Peyer's patch (tissue), 4 donors: Measurements from ENCODE around the gene SLC2A9. TPM values are rescaled to one million over a fixed set of nuclear protein-coding genes. Genes with fewer than 3 reads are reported as not detected.

ENCODE experiments used
- DNase-seq, 3 donors: peaks; one replicate each; pipeline ENCODE4 v3.0.0-alpha.2; 2017 to 2019
- H3K27ac ChIP-seq, 4 donors: fragments of 200-600 bp; sonication (generic); one replicate each; pipeline ENCODE4 v1.5.1; 2016 to 2019
- H3K27me3 ChIP-seq, 2 donors: fragments of 200-600 bp; sonication (generic); one replicate each; pipeline ENCODE4 v1.5.1; 2019
- H3K36me3 ChIP-seq, 3 donors: fragments of 200-600 bp; sonication (generic); one replicate each; pipeline ENCODE4 v1.5.1; 2016 to 2019
- H3K4me1 ChIP-seq, 4 donors: fragments of 200-600 bp; sonication (generic); one replicate each; pipeline ENCODE4 v1.5.1; 2016 to 2019
- H3K4me3 ChIP-seq, 4 donors: fragments of 200-600 bp; sonication (generic); 1 replicate in 3 of 4; 2 replicates in 1 of 4; pipeline ENCODE4 v1.5.1; 2016 to 2019; ENCODE audit warnings: mild to moderate bottlenecking in 1 of 4
- H3K9me3 ChIP-seq, 4 donors: fragments of 200-600 bp; sonication (generic); one replicate each; pipeline ENCODE4 v1.5.1; 2016 to 2019; ENCODE audit warnings: mild to moderate bottlenecking in 1 of 4
- CTCF ChIP-seq, 6 experiments: fragments of 450-650 bp in 4 of 6; fragments of 200-600 bp in 2 of 6; sonication (generic) in 1 of 6; IDR thresholded peaks; one replicate each; pipeline ENCODE4 v1.5.1; 2017 to 2019; ENCODE audit warnings: antibody characterized with exemption in 6 of 6, mild to moderate bottlenecking in 3 of 6, moderate library complexity in 1 of 6
- POLR2A ChIP-seq, 2 donors: fragments of 450-650 bp; IDR thresholded peaks; one replicate each; pipeline ENCODE4 v1.5.1; 2017; ENCODE audit warnings: antibody characterized with exemption in 2 of 2, mild to moderate bottlenecking in 2 of 2, moderate library complexity in 2 of 2
- total RNA-seq, 4 donors: library from RNA; depleted of rRNA; stranded (reverse); fragments of >200 nt; gene quantifications; one replicate each; pipeline ENCODE4 v1.1.0, GENCODE V29; 2016

SLC2A9 gene
- total RNA-seq, 4 donors from 2014 or later, result 8.3 to 24.1 (median 22.0) TPM

DNA sequence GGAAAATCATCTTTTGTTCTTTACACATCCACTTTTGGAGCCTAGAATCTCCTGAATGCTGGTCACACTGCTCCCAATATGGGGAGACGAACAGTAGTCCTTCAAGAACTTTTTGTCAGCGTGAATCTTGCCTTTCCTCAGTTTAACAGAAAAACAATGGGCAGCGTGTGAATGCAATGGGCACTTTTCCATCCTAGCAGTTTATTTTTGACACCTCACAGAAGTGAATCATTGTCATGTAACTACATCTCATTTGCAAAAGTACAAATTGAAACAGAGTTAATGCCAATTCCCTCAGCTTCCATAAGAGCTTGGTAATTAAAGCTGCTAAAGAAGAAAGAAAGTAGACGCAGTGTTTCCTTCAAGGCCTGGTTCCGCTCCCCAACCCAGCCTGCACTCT, 154.4 kb downstream of the SLC2A9 start:
- no peak overlapping the region for H3K27ac ChIP-seq
- no peaks in the 10 kb centered on the region for H3K27me3 ChIP-seq
- DNase-seq, result no peak
- H3K4me1 ChIP-seq, result no peaks in the 10 kb centered on the region
- H3K36me3 ChIP-seq, result no peaks in the 10 kb centered on the region
- TF ChIP-seq CTCF (IDR thresholded peaks at IDR 0.05) (no peak), POLR2A (IDR thresholded peaks at IDR 0.05) (no peak)
- peaks cover 0 to 6% (median 0%) of the 10 kb centered on the region in 4 donors for H3K9me3 ChIP-seq
- no peak overlapping the region for H3K4me3 ChIP-seq

GRCh38 chr4:9861561-9861960, 159.7 kb downstream of the SLC2A9 start:
- Histone ChIP-seq H3K27ac (no peak overlapping the region), H3K4me3 (no peak overlapping the region), H3K27me3 (no peaks in the 10 kb centered on the region), H3K36me3 (no peaks in the 10 kb centered on the region), H3K4me1 (no peaks in the 10 kb centered on the region), H3K9me3 (no peaks in the 10 kb centered on the region)
- DNase-seq, result no peak
- TF ChIP-seq POLR2A (IDR thresholded peaks at IDR 0.05) (no peak), CTCF (IDR thresholded peaks at IDR 0.05) (no peak)

GRCh38 chr4:9859810-9860209, 161.5 kb downstream of the SLC2A9 start:
- no peaks in the 10 kb centered on the region for H3K4me1 ChIP-seq
- no peak overlapping the region for H3K27ac ChIP-seq
- TF ChIP-seq POLR2A (IDR thresholded peaks at IDR 0.05), result no peak
- no peak for TF ChIP-seq CTCF (IDR thresholded peaks at IDR 0.05)
- no peaks in the 10 kb centered on the region for H3K27me3 ChIP-seq
- H3K4me3 ChIP-seq, result no peak overlapping the region
- DNase-seq, result no peak
- no peaks in the 10 kb centered on the region for H3K9me3 ChIP-seq
- H3K36me3 ChIP-seq, result no peaks in the 10 kb centered on the region

DNA sequence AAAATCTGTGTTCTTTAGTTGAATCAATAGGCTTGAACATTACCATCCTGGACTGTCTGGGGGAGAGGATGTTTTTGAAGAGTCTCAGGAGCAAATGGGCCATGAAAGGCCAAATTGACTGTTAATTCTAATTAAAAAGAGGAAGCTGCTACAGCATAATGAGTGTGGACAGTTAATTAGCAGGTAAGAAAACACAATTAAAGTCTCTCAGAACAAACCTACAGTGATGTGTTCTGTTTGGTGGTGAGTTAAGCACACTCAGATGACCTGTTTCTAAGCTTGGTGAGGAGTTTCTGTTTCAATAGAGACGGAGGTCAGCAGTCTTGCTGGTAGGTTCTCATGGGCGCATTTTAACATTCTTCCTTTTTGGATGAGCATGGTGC, 171.8 kb downstream of the SLC2A9 start:
- Histone ChIP-seq H3K27ac (no peak overlapping the region), H3K4me1 (no peaks in the 10 kb centered on the region), H3K27me3 (no peaks in the 10 kb centered on the region), H3K9me3 (no peaks in the 10 kb centered on the region), H3K4me3 (no peak overlapping the region), H3K36me3 (no peaks in the 10 kb centered on the region)
- no peak for DNase-seq
- no peak for TF ChIP-seq POLR2A (IDR thresholded peaks at IDR 0.05)
- no peak for TF ChIP-seq CTCF (IDR thresholded peaks at IDR 0.05)

DNA sequence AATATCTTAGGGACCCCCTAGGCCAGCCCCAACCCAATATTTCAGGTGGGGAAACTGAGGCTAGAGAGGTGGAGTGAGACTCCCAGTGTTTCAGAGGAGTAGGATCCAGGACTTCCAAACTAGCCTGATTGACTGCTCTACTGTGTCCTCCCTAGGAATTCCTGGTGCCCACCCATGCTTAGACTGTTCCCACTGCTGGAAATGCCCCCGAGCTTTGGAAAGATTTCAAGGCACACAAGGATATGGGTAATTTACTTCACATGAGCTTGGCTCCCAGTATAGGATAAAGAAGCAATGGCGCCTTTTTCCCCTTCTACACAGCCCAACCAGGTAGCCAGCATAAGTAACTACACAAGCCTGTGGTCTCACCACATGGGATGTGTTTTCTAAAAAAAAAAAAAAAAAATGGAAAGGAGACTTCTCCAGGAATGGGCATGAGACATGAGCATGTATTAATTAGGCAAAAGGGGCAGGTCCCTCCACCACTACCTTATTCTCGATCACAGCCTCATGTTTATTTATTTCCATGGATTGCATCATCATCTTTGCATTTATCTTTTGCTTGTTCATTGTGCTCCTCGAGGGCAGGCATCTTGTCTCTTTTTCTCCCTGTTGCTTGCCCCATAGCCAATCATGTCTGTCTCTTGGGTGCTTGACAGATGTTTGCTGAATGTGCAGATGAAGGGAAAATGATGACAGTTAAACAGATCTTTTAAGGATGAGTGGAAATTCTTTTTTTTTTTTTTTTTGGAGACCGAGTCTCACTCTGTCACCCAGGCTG, 173.1 kb downstream of the SLC2A9 start:
- TF ChIP-seq CTCF (IDR thresholded peaks at IDR 0.05) (no peak), POLR2A (IDR thresholded peaks at IDR 0.05) (no peak)
- H3K4me3 ChIP-seq, result no peak overlapping the region
- H3K4me1 ChIP-seq, result no peaks in the 10 kb centered on the region
- H3K27me3 ChIP-seq, result no peaks in the 10 kb centered on the region
- no peak for DNase-seq
- no peaks in the 10 kb centered on the region for H3K9me3 ChIP-seq
- no peaks in the 10 kb centered on the region for H3K36me3 ChIP-seq
- H3K27ac ChIP-seq, result no peak overlapping the region
